ENCODE results near the gene ANKRD34A. TPM values are rescaled to one million over a fixed set of nuclear protein-coding genes. Genes with fewer than 3 reads are reported as not detected.
A peak's percentile ranks its signal among the peaks of the same experiment; 100 is the strongest.
"Not testable (repeated sequence)": the region's sequence is repeated elsewhere in the genome, so short reads cannot be mapped to it uniquely, and the experiment has no call there.

Gene ANKRD34A
- total RNA-seq, 1 donor from 2014 or later = 4.1 TPM

DNA sequence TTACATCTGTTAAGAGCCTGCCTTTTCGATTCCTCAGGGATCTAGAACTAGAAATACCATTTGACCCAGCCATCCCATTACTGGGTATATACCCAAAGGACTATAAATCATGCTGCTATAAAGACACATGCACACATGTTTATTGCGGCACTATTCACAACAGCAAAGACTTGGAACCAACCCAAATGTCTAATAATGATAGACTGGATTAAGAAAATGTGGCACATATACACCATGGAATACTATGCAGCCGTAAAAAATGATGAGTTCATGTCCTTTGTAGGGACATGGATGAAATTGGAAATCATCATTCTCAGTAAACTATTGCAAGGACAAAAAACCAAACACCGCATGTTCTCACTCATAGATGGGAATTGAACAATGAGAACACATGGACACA is 44.1 kb downstream of the ANKRD34A start:
- H3K9me3 Mint-ChIP-seq; DNase-seq (ENCODE audit: low spot score); H3K27me3 Mint-ChIP-seq (ENCODE audit: low read depth); intact Hi-C loops (cut with micrococcal nuclease): not testable (repeated sequence)
- Mint-ChIP-seq H3K27ac (peak overlapping the region; percentile 64), H3K4me1 (ENCODE audit: low read depth) (peaks cover 31% of the 10 kb centered on the region), H3K36me3 (ENCODE audit: low read depth) (peaks cover 32% of the 10 kb centered on the region), H3K4me3 (ENCODE audit: low read depth) (peak overlapping the region; percentile 73)

DNA sequence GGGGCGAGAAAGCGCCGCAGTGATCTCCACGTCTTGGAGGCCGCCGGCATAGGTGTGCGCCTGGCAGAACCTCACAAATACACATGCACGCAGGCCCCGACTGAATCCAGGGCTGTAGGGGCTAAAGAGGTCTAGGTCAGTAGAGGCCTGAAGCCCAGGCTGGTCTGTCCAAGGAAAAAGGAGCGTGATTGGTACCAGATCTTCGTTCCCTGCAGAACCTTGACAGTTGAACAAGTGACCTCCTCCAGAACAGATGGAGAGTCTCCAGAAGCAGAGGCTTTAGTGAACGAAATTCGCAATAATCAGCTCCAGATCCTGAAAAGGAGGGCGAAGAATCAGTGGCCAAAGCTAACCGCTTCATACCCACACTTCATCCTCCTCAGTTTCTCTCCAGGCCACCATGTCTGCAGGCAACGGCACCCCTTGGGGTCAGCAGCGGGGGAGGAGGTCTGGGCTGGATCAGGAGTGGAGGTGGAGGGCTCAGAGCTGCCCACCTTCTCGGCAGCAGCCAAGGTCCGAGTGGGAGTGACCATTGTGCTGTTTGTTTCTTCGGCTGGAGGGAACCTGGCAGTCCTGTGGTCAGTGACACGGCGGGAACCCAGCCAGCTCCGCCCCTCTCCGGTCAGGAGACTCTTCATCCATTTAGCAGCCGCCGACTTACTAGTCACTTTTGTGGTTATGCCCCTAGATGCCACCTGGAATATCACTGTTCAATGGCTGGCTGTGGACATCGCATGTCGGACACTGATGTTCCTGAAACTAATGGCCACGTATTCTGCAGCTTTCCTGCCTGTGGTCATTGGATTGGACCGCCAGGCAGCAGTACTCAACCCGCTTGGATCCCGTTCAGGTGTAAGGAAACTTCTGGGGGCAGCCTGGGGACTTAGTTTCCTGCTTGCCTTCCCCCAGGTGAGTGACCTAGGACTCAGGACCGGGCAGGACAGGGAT is 45.1 kb downstream of the ANKRD34A start:
- Mint-ChIP-seq H3K27ac (peak overlapping the region; percentile 92), H3K9me3 (no peaks in the 10 kb centered on the region), H3K4me1 (ENCODE audit: low read depth) (peaks cover 34% of the 10 kb centered on the region), H3K4me3 (ENCODE audit: low read depth) (peak overlapping the region; percentile 88), H3K27me3 (ENCODE audit: low read depth) (no peaks in the 10 kb centered on the region), H3K36me3 (ENCODE audit: low read depth) (peaks cover 38% of the 10 kb centered on the region)
- intact Hi-C loops (cut with micrococcal nuclease) = loop anchor here (1.0 to 5.0 kb wide), 4 partner anchors 8 to 78 kb away; partner anchors contain the start of genes ANKRD34A, PIAS3, POLR3GL and RBM8A
- DNase-seq (ENCODE audit: low spot score) = peak; percentile 13

DNA sequence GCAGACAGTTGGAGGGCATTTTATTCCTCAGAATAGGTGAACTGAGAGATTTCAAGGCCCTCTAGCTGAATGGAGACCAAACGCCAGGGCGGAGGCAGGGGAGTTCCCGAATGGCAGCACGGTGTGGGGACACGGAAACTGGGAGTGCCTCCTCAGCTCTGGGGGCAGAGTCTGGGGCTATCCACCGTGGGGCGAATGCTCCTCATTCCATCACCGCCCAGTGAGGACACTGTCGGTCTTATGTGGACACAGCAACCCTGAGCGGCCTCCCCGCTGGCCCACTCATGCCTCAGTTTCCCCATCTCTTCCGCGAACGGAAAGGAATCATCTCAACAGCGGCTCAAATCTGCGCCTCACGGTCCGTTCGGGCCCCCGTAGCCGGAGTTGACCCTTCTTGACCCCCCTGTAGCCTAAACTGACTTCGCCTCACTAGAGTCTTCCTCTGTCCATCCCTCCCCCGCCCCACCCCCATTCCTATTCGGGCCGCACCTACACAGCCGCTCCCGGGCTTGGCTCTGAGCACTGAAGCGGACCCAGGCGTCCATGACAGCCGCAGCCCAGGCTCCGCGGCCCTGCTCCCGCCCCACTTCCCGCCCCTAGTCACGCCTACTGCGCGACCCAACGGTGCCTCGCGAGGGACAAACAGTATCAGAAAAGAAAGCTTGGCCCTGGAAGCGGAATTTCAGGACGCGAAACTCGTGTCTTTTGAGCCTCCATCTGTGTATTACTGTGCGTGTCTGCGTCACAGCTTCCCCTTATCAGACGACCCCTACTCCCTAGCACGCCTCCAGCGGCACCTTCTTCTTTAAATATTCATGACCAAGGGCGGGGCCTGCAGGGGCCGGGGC is 46.0 kb downstream of the ANKRD34A start, which contains the start of gene PEX11B:
Gene PEX11B, minus strand, starts transcription at position 574 of the 848 bp plus-strand sequence. Its CDS starts 29 bp downstream, at position 545.
- peaks cover 35% of the 10 kb centered on the region for H3K4me1 Mint-ChIP-seq (ENCODE audit: low read depth)
- peak; percentile 88 for DNase-seq (ENCODE audit: low spot score)
- intact Hi-C loops (cut with micrococcal nuclease) = loop anchor here (2.0 to 5.0 kb wide), 3 partner anchors 46 to 79 kb away; partner anchors contain the start of genes ANKRD34A, PIAS3, POLR3GL and TXNIP
- H3K9me3 Mint-ChIP-seq = no peaks in the 10 kb centered on the region
- no peaks in the 10 kb centered on the region for H3K27me3 Mint-ChIP-seq (ENCODE audit: low read depth)
- H3K4me3 Mint-ChIP-seq (ENCODE audit: low read depth) = peak within 1 kb of the TSS; percentile 88
- H3K36me3 Mint-ChIP-seq (ENCODE audit: low read depth) = peaks cover 37% of the 10 kb centered on the region
- peak within 1 kb of the TSS; percentile 92 for H3K27ac Mint-ChIP-seq

DNA sequence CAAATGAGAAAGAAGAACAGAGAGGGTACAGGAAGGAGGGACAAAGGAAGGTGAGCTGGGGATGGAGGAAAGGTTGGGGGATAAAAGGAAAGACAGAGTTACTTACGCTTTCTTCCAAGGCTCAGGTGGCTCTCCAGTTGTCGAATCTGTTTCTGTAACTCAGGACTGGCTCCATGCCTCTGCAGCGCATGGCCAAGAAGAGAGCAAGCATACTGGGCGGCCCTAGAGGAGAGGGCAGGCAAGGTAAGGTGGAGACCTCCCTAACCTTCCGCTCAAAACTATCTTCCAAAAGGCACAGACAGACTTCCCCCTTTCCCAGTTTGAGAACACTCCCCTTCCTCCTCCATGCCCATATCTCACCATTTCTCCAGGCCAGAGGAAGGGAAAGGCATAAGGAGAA is 46.8 kb downstream of the ANKRD34A start:
- H3K4me3 Mint-ChIP-seq (ENCODE audit: low read depth) = peak overlapping the region; percentile 88
- no peaks in the 10 kb centered on the region for H3K27me3 Mint-ChIP-seq (ENCODE audit: low read depth)
- no peaks in the 10 kb centered on the region for H3K9me3 Mint-ChIP-seq
- H3K27ac Mint-ChIP-seq = peak overlapping the region; percentile 92
- intact Hi-C loops (cut with micrococcal nuclease) = loop anchor here (5.0 kb wide), 1 partner anchor 80 kb away; the partner anchor contains the start of gene TXNIP
- no peak for DNase-seq (ENCODE audit: low spot score)
- peaks cover 29% of the 10 kb centered on the region for H3K36me3 Mint-ChIP-seq (ENCODE audit: low read depth)
- peaks cover 36% of the 10 kb centered on the region for H3K4me1 Mint-ChIP-seq (ENCODE audit: low read depth)

DNA sequence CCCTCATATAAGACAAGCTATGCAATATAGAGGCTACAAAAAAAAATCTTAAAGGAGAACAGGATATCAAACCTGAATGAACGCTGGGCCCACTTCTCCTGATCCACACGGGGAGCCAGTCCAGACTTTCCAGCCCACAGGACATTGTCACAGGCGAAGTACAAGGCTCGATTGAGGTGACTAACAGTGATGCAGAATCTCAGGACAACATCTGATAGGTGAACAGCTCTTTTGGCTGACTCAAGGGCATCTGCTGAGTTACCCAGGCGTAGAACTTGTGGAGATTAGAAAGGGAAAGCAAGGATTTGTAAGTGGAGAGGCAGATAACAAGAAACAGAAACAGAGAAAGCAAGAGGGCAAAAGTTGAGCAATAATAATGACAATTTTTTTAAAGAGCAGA is 47.6 kb downstream of the ANKRD34A start:
- Mint-ChIP-seq H3K4me3 (ENCODE audit: low read depth) (peak overlapping the region; percentile 74), H3K9me3 (no peaks in the 10 kb centered on the region), H3K4me1 (ENCODE audit: low read depth) (peaks cover 35% of the 10 kb centered on the region), H3K36me3 (ENCODE audit: low read depth) (peaks cover 34% of the 10 kb centered on the region), H3K27ac (peak overlapping the region; percentile 43), H3K27me3 (ENCODE audit: low read depth) (no peaks in the 10 kb centered on the region)
- DNase-seq (ENCODE audit: low spot score) = no peak
- intact Hi-C loops (cut with micrococcal nuclease) = loop anchor here (5.0 kb wide), 1 partner anchor 81 kb away; the partner anchor contains the start of gene TXNIP

DNA sequence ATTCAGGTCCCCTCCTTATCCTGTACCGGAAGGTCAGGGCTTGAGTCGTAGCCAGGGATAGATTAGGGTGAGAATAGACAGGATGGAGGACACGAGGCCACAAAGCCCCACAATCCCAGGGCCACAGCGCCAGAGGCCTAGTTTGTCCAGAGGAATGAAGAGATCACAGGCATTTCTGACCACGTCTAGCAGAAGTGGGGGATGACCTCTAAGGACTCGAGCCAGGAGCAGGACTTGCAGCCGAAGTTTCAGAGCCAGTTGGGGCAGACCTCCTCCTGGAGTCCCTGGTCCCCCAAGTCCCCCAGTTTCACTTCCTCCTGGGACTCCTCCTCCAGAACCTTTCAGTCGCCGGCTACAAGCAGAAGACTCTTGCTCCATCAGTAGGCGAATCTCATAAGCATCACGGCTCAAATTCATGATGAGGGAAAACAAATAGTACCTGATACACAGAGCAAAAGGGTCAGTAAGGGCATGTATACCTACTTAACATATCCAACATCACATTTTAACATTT is 52.2 kb downstream of the ANKRD34A start:
- Mint-ChIP-seq H3K9me3 (no peaks in the 10 kb centered on the region), H3K4me1 (ENCODE audit: low read depth) (peaks cover 20% of the 10 kb centered on the region), H3K4me3 (ENCODE audit: low read depth) (no peak overlapping the region), H3K27ac (no peak overlapping the region), H3K36me3 (ENCODE audit: low read depth) (peaks cover 32% of the 10 kb centered on the region), H3K27me3 (ENCODE audit: low read depth) (no peaks in the 10 kb centered on the region)
- DNase-seq (ENCODE audit: low spot score) = no peak
- intact Hi-C loops (cut with micrococcal nuclease) = loop anchor here (5.0 kb wide), 1 partner anchor 65 kb away; the partner anchor contains the start of gene NUDT17

Other genes with a start within 250 kb of the ANKRD34A start
- not detected in 2 replicates for gene CD160, start 245.1 kb downstream of the ANKRD34A start, total RNA-seq
- 15.5 TPM in 2 replicates for gene RNF115, start 140.5 kb downstream of the ANKRD34A start, total RNA-seq
- gene POLR3C, start 140.4 kb downstream of the ANKRD34A start, total RNA-seq = 31.6 and 33.4 TPM in 2 replicates
- gene NUDT17, start 118.9 kb downstream of the ANKRD34A start, total RNA-seq = 2.6 and 3.4 TPM in 2 replicates
- gene PIAS3, start 105.5 kb downstream of the ANKRD34A start, total RNA-seq = 21.1 and 21.3 TPM in 2 replicates
- 0.23 and 0.37 TPM in 2 replicates for gene ANKRD35, start 78.7 kb downstream of the ANKRD34A start, total RNA-seq
- 0.89 and 1.1 TPM in 2 replicates for gene ITGA10, start 54.5 kb downstream of the ANKRD34A start, total RNA-seq
- 22.1 and 23.4 TPM in 2 replicates for gene PEX11B, start 45.9 kb downstream of the ANKRD34A start, total RNA-seq
- 270 and 287 TPM in 2 replicates for gene RBM8A, start 37.1 kb downstream of the ANKRD34A start, total RNA-seq
- 38.1 and 39.4 TPM in 2 replicates for gene LIX1L, start 6.6 kb downstream of the ANKRD34A start, total RNA-seq
- gene POLR3GL, start 115 bp upstream of the ANKRD34A start, total RNA-seq = 13.2 and 14.7 TPM in 2 replicates
- 37.8 and 39.1 TPM in 2 replicates for gene TXNIP, start 32.0 kb upstream of the ANKRD34A start, total RNA-seq
- not detected in 2 replicates for gene HJV, start 57.2 kb upstream of the ANKRD34A start, total RNA-seq
- gene NBPF10, start 180.2 kb upstream of the ANKRD34A start, total RNA-seq = 4.2 and 4.9 TPM in 2 replicates

Data from activated T-helper 2 cell treated with anti-CD3 and anti-CD28 coated beads, Interferon-gamma antibody, Interleukin-2, Interleukin-4, amounts not matched to agents 10 μg/mL and 5 μg/mL and 100 μg/mL, durations not matched to agents 14 hours and 24 hours and 36 hours (primary cell).